ENCODE results near the gene CHIT1. TPM values are rescaled to one million over a fixed set of nuclear protein-coding genes. Genes with fewer than 3 reads are reported as not detected.

The CHIT1 gene
- polyA plus RNA-seq, 1 donor, result 0.71 TPM

DNA sequence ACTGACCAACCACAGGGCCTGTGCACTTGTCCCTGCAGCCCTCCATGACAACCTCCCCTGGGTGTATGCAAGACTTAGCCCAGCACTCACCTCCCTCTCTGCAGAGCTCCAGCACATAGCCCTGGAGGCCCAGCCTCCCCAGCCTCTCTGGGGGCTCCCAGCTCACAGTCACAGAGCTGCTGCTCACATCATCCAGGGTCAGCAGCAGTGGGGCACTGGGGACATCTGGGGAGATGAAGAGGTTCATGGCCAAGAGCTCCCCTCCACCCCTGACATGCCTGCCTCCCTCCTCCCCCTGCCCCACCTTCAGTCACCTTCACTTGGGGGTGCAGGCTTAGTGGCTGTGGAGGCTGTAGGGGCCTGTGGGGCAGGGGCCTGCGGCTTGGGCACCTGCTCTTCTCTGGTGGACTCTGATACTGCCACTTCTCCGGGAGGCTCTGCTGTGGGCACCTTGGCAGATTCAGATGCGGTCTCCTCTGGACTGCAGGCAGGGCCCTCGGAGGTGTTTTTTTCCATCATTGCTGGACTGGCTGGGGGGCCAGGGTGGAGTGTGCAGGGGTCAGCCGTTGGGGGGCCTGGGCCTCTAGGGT, 54.1 kb downstream of the CHIT1 start, which contains the start of gene MYBPH:
Gene MYBPH, minus strand, starts transcription at position 590 of the 590 bp plus-strand sequence. Its CDS starts 71 bp downstream, at position 519.
- no peak for DNase-seq (ENCODE audit: low read depth)

- no peak for DNase-seq (ENCODE audit: low read depth)
Measured at GRCh38 chr1:203174324-203174985, 55.0 kb downstream of the CHIT1 start.

- DNase-seq (ENCODE audit: low read depth), result no peak
Measured at GRCh38 chr1:203173566-203173965, 55.9 kb downstream of the CHIT1 start.

GRCh38 chr1:203173011-203173555, 56.4 kb downstream of the CHIT1 start:
- DNase-seq (ENCODE audit: low read depth), result no peak

DNA sequence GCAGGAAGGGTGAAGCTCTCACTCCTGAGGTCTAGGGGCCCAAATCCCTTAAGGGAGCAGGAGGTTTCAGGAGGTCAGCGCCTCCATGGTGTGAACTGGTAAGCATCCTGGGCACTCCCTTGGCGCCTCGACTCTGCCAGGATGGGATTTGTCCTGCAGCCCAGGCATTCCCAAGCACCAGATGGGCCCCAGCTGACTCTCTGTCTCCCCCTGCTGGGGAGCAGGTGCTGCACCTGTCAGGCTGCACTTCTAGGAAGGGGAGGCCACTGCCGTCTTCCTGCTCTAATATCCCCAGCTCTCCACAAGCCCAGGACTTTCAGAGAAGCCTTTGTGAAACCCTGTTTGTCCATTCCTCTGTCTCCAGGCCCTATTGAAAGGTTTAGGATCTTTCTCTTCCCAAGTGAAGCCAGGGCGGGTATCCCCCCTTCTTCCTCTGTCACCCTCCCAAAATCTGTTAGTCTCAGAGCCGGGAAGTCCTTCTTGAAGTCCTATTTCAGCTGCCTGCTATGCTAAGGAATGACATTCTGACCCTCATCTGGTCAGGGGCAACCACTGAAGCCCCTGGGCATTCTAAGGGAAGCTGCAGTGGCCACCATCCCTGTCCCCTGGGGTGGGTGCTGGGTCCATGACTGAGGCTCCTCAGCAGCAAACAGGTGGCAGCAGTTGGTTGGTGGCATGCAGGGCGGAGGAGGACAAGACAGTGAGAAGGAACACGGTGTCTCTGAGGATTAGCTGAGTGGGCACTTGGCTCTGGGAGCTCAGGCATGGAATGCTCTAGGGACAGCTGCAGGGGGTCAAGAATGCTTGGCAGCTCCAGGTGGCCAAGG, 57.1 kb downstream of the CHIT1 start:
- DNase-seq (ENCODE audit: low read depth), result no peak

GRCh38 chr1:203171341-203172183, 57.9 kb downstream of the CHIT1 start:
- DNase-seq (ENCODE audit: low read depth), result no peak

GRCh38 chr1:203170625-203171330, 58.7 kb downstream of the CHIT1 start:
- no peak for DNase-seq (ENCODE audit: low read depth)

DNA sequence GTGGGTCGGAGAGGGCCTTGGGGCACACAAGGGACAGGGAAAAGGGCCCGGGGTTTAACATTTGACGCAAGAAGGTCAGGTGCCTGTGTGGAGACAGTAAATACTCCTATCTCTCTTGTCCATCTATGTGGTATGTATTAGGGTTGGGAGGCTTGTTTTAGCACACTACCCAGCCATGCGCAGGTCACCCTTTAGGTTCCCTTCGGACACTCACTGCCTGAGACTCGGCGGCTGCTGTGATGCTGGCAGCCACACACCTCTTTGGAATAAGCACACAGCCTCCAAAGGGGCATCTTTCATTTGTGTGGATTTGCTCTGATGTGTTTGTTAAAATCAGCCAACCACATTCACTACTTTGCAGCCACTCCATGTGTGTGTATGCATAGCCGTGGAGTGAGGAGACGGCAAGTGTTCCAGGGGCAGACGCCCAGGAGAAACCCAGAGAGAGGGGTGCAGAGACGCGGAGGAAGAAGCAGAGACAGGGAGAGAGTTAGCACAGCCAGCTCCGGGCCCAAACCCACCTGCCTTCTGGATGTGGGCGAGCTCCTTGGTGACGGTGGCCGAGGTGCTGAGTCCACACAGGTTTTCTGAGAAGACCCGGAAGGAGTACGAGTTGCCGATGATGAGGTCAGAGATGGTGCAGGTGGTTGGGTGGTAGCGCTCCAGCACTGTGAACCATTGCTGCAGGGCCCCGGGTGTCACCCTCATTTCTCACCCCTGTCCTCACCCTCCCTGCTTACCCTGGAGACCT, 59.5 kb downstream of the CHIT1 start:
- no peak for DNase-seq (ENCODE audit: low read depth)

GRCh38 chr1:203168991-203169390, 60.5 kb downstream of the CHIT1 start:
- no peak for DNase-seq (ENCODE audit: low read depth)

DNA sequence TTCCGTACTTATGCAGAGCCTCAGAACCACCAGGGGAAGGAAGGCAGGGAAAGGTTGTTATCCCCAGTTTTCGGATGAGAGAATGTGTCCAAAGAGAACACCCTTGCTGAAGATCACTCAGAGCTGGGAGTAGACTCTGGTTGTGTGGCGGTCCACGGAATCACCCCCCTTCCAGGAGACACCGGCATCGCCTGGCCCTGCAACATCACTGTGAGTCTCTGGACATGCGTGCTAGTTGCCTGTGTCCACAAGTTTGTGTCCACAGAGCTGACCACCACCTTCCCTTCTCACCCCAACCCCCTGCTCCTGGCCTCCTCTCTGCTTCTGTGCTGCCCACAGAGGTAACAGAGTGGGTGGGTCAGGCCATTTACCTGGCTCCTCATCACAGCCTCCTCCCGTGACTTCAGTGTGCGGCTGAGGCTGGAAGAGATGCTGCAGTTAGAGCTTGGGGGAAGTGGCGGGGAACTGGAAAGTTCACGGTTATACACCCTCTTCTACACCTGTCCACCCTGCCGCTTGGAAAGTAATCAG, 61.2 kb downstream of the CHIT1 start:
- no peak for DNase-seq (ENCODE audit: low read depth)

GRCh38 chr1:203167913-203168200, 61.6 kb downstream of the CHIT1 start:
- no peak for DNase-seq (ENCODE audit: low read depth)

DNA sequence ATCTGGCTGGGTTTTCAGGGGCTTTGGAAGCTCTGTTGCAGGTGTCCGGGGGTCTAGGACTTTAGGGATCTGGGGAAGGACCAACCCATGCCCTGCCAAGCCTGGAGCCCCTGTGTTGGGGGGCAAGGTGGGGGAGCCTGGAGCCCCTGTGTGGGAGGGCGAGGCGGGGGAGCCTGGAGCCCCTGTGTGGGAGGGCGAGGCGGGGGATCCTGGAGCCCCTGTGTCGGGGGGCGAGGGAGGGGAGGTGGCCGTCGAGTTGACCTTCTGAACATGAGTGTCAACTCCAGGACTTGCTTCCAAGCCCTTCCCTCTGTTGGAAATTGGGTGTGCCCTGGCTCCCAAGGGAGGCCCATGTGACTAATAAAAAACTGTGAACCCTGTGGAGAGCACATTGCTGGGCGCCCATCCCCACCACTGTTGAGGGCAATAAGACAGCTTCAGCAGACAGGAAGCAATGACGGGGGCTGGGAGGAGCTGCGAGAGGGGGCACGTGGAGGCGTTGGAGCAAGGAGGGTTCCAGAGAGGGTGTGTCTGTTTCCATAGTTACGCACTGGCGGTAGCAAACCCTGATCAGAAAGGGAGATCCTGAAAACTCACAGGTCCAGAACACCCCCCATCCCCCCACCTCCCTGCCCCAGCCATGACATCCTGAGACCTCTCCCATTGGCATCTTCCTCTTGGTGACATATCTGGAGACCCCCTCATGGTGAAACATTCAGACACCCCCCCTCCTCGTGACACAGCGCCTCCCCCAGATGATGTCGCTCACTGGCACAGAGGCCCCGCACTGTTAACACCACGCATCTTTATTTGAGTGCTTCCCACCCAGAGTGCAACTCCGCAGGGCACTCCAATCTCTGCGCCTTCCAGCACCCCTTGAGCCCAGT, 62.2 kb downstream of the CHIT1 start:
- no peak for DNase-seq (ENCODE audit: low read depth)

- DNase-seq (ENCODE audit: low read depth), result no peak
Measured at GRCh38 chr1:203166192-203166940, 63.1 kb downstream of the CHIT1 start.

Other genes with a start within 250 kb of the CHIT1 start
- gene TMEM183A, start 222.3 kb downstream of the CHIT1 start, polyA plus RNA-seq (ENCODE audit: insufficient read length), result 34.3 TPM
- gene PPFIA4, start 203.2 kb downstream of the CHIT1 start, polyA plus RNA-seq (ENCODE audit: insufficient read length), result 62.1 TPM
- 442 TPM for gene MYOG, start 143.7 kb downstream of the CHIT1 start, polyA plus RNA-seq (ENCODE audit: insufficient read length)
- gene ADORA1, start 101.9 kb downstream of the CHIT1 start, polyA plus RNA-seq (ENCODE audit: insufficient read length), result 5.3 TPM
- 278 TPM for gene MYBPH, start 53.8 kb downstream of the CHIT1 start, polyA plus RNA-seq (ENCODE audit: insufficient read length)
- gene CHI3L1, start 43.0 kb downstream of the CHIT1 start, polyA plus RNA-seq (ENCODE audit: insufficient read length), result 1.1 TPM
- gene BTG2, start 75.8 kb upstream of the CHIT1 start, polyA plus RNA-seq (ENCODE audit: insufficient read length), result 120 TPM
- gene FMOD, start 121.4 kb upstream of the CHIT1 start, polyA plus RNA-seq (ENCODE audit: insufficient read length), result 75.8 TPM
- gene PRELP, start 246.1 kb upstream of the CHIT1 start, polyA plus RNA-seq (ENCODE audit: insufficient read length), result 1.5 TPM